Esophagus squamous epithelium (tissue), 4 donors: ENCODE measurements around the gene IRF7.
"Not testable (repeated sequence)": the region's sequence is repeated elsewhere in the genome, so short reads cannot be mapped to it uniquely, and the experiment has no call there.

Experiments used
- POLR2A ChIP-seq, 4 donors: fragments of 450-650 bp; IDR thresholded peaks; one replicate each; pipeline ENCODE4 v1.6.1; 2017; ENCODE audit warnings: antibody characterized with exemption in 4 of 4, mild to moderate bottlenecking in 4 of 4, moderate library complexity in 3 of 4
- TF ChIP-seq, protein P1 (sequence below), 6 experiments: fragments of 450-650 bp in 4 of 6; fragments of 200-600 bp in 2 of 6; sonication (generic) in 2 of 6; IDR thresholded peaks; one replicate each; pipeline ENCODE4 v1.5.1; 2016 to 2019; ENCODE audit warnings: antibody characterized with exemption in 6 of 6, mild to moderate bottlenecking in 4 of 6, moderate library complexity in 4 of 6

DNA sequence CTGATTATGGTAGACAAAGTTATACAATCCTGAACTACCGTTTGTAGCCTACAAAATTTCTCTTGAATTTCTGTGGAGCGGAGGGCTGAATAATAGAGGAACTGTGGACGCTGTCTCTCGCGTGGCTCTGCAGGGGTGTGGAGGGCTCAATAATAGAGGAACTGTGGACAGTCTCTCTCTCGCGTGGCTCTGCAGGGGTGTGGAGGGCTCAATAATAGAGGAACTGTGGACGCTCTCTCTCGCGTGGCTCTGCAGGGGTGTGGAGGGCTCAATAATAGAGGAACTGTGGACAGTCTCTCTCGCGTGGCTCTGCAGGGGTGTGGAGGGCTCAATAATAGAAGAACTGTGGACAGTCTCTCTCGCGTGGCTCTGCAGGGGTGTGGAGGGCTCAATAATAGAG, 37.4 kb upstream of the IRF7 start:
- TF ChIP-seq, protein P1, sequence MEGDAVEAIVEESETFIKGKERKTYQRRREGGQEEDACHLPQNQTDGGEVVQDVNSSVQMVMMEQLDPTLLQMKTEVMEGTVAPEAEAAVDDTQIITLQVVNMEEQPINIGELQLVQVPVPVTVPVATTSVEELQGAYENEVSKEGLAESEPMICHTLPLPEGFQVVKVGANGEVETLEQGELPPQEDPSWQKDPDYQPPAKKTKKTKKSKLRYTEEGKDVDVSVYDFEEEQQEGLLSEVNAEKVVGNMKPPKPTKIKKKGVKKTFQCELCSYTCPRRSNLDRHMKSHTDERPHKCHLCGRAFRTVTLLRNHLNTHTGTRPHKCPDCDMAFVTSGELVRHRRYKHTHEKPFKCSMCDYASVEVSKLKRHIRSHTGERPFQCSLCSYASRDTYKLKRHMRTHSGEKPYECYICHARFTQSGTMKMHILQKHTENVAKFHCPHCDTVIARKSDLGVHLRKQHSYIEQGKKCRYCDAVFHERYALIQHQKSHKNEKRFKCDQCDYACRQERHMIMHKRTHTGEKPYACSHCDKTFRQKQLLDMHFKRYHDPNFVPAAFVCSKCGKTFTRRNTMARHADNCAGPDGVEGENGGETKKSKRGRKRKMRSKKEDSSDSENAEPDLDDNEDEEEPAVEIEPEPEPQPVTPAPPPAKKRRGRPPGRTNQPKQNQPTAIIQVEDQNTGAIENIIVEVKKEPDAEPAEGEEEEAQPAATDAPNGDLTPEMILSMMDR (IDR thresholded peaks at IDR 0.05) = not testable (repeated sequence)
- not testable (repeated sequence) for TF ChIP-seq POLR2A (IDR thresholded peaks at IDR 0.05)
